GM11168 (cell line): ENCODE data around the gene MBOAT1.
"Not testable (repeated sequence)": the region's sequence is repeated elsewhere in the genome, so short reads cannot be mapped to it uniquely, and the experiment has no call there.

Experiments used
- in situ Hi-C: fragments of 300-500 bp; cut with MboI; formaldehyde crosslinking; loops from one replicate; pipeline ENCODE4 v1.12.0; 2022; ENCODE audit warnings: low sequenced_read_pairs; ENCODE audit not compliant: unreplicated experiment

Gene MBOAT1

DNA sequence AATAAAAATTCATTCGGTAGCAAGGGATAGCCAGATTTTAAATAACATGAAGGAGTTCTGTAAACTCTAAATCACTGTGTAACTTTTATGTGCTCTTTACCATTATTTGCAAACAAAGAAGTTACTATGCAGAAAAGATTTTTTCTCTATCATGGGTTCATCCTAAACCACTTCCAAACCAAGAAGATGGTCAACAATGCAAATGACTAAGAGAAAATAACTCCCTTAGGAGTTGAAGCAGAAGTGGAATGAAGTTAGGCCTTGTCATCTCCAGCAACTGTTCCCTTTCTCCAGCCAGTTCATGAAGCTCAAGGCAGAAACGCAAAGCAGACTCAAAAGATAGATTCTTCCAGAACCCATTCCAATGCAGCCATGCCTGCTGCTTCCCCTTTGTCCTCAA, 66.0 kb downstream of the MBOAT1 start:
- in situ Hi-C loops, result no loop called here

DNA sequence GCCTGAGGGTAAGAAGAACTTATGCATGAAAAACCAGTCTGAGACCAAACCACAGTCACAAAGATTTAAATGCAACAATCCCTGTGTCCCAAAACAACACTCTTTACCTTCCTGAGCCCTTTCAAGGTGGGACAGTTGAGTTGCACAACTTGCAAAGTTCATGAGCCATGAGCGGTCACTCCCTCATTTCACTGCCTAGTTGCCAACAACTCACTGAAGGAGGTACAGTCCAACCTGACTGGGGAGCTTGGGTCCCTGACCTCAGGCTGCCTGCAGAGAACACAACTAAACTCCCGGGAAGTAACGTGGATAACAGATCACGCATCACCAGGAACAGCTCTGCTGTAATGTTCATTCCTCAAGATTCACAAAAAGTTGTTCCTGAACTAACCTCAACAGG, 69.4 kb downstream of the MBOAT1 start:
- in situ Hi-C loops, result no loop called here

DNA sequence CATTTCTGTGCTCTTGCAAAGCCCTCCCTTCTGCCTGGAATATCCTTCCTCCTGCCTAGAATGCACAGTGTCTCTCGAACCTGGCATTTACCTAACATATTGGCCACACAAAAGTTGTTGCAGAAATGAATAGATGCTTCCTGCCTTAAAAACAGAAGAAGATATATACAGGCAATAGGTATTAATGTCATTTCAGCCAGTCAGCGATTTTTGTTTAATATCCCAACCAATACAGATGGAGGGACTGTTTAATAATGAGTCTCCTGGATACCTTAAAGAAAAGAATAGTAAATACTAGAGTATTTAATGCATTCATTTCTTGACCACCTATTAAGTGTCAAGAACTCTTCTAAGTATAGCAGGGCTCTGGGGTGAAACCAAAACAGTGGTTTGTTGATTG, 70.3 kb downstream of the MBOAT1 start:
- in situ Hi-C loops, result no loop called here

DNA sequence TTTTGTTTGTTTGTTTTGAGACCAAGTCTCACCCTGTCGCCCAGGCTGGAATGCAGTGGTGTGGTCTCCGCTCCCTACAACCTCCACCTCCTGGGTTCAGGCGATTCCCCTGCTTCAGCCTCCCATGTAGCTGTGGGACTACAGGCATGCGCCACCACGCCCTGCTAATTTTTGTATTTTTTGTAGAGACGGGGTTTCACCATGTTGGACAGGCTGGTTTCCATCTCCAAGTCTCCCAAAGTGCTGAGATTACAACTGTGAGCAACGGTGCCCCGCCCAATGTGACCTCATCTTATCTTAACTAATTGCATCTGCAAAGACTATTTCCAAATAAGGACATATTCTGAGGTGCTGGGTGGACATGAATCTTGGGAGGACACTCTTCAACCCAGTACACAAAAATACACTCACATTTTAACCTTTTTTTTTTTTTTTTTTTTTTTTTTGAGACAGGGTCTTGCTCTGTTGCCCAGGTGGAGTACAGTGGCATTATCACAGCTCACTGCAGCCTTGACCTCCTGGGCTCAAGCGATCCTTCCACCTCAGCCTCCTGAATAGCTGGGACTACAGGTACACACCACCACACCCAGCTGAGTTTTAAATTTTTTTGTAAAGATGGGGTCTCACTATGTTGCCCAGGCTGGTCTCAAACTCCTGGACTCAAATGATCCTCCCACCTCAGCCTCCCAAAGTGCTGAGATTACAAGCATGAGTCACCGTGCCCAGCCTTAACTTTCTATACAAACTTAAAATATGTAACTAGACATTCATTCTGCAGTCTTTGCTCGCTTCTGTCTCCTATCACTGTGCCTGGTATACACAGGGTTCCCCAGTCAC, 72.9 kb downstream of the MBOAT1 start:
- in situ Hi-C loops, result not testable (repeated sequence)

DNA sequence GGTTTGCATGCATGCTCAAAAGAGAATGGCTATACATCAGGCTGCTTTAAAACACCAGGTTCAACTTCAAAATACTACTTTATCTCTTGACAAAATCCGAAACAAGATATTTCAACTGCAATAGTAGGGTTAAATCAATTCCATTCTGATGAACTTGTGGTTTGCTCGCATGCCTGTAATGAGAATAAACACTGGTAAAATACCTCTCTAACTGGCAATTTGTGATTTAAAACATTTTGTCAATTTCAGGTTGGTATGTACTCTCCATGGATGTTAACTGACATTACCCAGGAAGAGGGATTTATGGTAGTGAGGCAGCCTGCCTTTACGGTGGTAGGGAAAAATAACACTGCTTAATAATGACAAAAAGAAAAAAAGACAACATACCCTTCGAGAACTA, 74.4 kb downstream of the MBOAT1 start:
- in situ Hi-C loops, result no loop called here

DNA sequence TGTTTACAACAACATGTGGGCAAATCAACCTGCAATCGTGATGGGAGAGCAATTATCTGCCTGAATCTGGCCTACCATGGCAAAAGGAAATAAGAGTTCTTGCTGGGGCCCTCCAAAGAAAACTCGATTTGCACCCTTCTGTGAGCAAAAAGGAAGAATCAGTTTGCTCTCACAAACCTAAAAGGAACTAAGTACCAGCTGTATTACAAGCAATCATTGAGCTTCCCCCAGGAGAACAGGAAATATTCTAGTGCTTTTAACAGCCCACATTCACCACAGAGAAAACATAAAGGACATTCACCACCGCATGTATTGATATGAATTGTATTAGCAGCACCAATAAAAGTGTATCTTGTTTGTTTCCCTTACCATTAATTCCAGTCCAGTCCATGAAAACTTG, 75.0 kb downstream of the MBOAT1 start:
- in situ Hi-C loops, result no loop called here

DNA sequence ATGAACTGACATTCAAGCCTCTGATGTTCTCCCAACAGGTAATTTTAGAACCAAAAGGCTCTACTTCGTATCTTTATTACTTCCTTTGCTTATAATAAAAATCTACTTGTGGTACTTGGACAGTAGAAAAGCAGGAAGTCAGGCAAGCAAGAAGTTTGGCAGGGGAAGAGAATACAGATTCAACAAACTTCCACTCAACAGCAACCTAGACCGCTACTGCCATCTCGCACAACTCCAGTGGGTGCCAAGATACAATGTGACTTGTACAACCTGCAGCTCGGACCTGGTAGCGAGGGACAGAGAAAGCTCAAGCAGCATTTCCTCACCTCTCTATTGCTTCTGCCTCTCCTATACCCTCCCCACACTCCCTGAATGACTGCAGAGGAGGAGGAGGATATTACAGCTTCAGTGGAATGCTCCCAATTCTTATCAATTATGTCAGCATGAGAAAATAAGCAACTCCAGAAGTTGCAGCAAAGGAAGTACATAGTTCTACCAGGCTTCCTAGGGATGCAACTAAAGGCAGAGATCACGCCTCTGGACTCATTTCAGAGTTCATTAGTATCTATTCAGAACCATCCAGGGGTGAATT, 76.5 kb downstream of the MBOAT1 start:
- in situ Hi-C loops, result no loop called here

DNA sequence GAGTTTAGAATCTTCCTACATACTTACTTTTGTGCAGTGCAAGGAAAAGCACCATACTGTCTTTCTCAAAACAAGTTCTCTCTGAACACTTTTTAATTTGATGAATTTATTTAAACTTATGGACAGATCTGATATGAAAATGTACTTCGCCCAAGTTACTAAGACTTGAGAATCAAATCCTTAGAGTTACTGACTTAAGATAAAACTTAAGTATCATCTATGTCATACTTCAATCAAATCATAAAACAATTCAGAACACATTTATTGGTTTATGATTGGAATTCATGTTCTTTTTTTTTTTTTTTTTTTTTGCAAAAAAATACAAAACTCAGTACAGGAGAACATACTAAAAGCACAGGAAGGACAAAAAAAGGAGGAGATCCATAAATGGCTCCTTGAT, 77.7 kb downstream of the MBOAT1 start:
- in situ Hi-C loops, result no loop called here

DNA sequence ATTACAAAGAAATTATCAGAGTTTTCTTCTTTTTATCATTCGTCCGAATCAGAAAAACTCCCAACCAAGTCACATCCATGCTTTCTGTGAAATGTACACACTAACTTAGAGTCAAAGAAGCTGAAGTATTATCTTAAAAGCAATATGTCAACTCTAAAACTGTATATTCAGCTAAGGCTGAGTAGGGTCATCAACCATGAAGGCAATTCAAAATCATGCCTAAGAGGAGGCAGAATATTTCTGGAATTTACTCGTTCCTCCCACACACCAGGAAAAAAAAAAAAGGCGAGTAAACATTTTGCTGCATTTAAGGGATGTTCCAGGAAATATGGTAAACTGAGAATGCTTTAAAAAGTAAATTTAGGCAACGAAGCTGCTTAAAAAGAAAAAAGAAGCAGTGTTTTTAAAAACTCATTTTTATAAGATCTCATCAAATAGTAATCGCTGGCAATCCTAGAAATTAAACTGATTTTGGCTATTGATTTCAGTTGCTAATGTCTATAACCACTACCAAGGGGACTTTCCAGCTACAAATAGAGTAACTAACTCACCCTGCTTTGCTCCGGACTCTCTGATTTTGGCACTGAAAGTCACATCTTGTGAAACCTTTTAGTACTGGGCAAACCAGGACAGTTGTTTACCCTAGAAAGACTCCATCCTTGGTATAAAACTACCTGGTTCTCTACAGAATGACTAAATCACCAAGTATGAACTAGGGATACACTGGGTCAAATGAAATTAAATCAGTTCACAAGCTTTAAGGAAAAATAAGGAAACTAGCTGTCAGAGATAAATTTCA, 82.8 kb downstream of the MBOAT1 start:
- in situ Hi-C loops, result no loop called here

DNA sequence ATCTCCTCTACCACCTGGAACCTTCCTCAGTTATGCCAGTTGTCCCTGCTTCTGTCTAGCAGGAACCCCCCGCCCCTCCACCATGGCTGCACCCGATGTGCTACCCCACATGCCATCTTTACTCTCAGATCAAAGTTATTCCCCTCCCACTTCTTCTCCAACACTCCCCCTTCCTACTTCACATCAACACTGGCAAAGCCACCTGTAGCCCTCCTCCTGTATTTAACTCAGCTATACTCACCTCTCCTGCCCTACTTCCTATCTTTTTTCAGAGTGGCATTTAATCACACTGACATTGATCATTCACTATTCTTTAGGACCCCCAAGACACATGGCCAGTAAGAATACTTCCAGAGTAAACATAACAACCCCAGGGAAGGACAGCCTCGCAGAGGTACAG, 84.3 kb downstream of the MBOAT1 start:
- in situ Hi-C loops, result no loop called here

DNA sequence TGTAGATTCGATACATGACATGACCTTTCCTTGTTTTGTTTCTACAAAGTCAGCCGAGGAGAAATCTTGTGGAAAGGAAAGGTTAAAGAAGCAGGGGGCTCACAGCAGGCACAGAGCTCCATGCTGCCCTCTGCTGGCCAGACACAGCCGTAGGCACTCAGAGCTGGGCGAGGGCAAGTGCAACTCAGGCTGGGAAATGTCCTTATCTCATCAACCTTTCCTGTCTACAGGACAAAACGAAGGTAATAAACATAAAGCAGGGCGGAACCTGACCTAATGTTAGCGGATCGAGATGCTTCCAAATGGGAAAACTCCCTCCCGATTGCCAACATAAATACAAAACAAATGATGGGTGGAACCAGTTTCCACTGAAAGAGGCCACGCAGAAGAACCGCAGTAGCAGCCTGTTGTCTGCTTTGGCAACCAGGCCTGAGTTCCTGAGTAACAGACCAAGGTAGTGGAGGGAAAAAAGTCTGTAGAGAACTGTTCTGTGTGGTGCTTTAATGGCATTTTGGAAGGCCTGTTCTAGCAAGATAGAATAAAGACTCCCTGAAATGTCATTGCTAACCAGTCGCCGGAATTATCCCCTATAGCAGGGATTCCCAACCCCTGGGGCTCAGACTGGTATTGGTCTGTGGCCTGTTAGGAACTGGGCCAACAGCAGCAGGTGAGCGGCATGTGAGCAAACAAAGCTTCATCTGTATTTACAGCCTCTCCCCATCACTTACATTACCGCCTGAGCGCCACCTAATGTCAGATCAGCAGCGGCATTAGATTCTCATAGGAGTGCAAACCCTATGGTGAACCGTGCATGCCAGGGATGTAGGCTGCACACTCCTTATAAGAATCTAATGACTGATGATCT, 85.2 kb downstream of the MBOAT1 start:
- in situ Hi-C loops, result no loop called here

DNA sequence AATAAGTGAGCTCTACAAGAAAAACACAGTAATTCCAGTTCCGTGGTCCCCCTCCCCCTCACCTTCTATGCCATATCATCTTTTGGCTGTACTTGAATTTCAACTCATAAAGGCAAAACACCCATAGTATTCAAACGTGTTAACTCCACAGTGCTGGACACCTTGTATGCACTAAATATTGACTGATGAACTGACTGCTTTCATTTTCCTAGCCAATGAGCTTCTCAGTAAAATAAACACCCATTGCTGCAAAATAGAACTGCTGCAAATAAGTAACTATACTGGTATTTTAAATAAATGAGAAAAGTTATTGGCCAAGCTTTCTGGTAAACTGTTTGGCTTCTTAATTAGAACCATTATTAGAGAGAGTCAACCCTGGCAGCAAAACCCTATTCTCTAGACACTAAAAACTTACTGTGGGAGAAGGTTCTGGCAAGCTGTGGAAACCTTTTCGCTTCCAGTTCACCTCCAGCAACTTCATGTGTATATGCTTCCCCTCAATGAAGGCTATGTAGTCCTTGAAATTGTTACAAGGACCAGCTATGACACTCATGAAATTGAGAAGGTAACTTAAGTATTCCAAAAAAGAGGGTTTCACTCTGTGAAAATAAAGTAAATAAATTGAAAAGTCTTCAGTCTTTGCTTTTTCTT, 86.0 kb downstream of the MBOAT1 start:
- in situ Hi-C loops, result no loop called here

DNA sequence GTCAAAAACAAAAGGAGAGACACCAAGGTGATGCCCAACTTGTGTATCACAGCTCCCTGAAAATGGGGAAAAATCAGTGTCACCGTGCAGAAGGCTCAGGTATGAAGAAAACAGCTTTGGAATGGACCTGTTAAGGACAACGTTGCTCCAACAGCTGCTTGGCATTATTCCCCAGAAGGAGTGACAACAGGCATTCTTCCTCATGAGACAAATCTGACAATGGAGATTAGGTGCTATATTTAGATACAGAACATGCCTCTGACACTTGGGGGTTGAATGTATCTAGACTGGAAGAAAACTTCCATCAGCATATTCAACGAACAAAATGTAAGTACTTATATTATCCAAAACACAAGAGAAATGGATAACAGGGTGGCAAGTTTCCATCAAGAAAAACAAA, 87.7 kb downstream of the MBOAT1 start:
- in situ Hi-C loops, result no loop called here

DNA sequence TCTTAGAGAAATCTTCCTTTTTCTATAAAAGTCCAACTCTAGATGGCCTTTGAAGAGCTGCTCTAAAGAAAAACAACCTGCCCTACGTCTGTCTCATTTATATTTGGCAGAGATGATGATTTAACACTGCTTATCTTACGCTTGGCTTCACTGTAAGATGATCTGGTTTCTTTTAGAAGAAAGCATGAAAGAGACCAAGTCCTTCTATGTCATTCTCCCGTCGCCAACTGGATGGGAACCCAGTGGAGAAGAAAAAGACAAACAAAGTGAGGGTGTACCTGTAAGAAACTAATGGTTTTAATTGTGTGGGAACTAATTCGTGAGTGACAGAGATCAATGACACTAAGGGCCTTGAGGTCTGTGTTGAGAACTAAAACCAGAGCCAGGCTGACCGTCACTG, 92.8 kb downstream of the MBOAT1 start:
- in situ Hi-C loops, result no loop called here

DNA sequence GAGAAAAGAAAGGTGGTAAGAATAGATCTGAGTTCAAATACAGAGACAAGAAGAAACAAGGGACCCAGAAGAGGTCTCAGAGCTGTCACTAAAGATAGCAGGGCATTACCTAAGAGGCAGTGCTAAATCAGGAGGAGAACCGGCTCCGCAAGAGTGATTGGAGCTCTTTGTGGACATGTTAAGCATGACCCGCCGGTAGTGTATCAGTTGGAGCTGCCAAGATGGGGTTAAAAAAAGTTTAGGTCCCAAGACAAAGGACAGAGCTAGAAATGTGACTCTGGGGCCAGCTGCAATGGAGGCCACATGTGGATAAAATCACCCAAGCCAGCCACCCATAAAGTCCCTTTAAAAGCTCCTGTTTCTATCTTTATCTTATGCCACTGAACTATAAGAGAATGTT, 93.4 kb downstream of the MBOAT1 start:
- in situ Hi-C loops, result no loop called here

DNA sequence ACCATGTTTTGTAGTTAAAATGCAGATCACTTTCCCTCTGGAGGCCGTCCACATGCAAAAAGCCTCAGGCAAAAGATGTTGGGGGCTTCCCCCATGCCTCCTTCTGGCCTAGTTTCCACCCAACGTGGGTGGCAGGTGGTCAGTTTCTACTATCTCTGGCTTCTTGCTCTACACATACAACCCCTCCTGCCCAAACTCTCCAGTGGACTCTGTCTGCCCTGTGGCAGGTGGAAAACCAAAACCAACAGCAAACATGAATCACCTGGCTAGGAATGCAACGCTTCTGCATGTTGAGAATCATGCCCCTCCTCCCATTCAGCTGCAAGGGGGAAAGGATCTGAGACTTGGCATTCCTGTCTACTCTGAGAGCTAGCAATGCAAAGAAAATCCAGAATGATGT, 94.8 kb downstream of the MBOAT1 start:
- in situ Hi-C loops, result no loop called here

DNA sequence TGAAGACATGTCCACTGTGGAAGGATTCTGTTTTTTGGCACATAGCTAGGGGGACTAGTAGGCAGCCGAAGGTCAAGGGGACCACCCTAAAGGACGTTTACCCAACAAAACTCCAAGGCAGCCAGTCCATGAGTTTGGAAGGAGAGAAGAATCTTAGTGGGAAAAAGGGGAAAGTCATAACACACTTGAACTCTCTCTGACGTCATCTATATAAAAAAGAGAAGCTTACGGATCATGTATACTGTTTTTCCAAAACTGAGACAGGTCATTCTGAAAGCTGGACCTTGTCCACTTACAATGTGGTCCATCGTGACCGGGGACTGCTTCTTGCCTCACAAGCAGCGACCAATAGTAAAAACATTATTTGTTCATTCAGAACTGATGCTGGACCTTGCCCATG, 95.5 kb downstream of the MBOAT1 start:
- in situ Hi-C loops, result no loop called here

DNA sequence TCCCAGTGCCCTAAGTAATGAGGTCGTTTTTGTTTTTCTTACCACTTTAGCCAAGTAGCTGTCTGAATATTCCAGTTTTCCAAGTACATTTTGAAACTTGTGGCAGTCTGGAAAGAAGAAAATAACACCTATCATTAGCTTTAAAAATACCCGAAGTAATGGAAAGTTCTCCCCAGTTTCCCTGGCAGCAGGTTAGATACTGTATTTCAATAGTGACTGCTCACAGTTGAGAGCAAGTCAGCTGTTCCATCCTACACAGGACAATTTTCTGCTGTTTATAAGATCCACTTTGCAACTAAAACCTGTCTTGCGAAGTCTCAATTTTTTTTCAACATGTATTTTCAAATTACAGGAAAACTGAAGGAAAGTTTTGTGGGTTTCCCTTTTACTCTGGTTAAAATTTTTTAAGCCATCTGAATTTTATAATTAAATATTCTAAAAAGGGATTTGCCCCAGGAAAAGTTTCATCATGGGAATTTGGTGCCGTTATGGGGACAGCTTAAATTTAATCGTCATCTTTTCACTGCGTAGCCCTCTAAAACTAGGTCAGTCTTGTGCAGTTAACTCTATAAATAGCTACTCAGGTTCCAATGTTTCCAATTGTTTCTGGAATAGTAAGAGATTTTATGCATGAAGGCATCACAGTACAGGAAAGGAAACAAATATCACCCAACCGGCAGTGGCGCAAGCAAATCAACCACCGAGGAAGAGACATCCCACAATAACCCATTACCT, 96.9 kb downstream of the MBOAT1 start:
- in situ Hi-C loops, result no loop called here

DNA sequence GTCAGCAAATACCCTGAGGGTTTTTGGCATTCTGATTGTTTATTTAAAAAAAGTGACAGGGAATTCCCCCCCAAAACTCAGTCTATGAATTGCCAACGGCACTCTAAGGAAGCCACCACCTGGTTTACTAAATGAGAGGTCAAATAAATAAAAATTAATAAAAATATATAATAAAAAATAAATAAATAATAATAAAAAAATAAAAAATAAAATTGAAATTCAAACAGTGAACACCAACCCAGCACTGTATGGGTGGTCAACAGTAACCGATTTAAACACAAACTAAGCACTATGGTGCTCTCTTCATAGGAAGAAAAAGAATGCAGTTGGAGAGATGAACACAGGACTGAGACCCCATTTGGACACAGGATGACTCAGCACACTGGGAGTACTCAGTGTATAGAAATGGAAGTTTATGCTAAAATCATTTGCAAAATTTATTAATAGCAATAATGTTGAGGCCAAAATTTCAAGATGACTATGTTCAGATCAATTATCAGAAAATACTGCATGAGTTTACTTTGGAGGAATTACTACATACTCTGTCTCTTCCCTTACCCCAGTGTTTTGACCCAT, 98.5 kb downstream of the MBOAT1 start:
- in situ Hi-C loops, result no loop called here
